SK-N-SH treated with all-trans-retinoic acid at 6 μM for 48 hours (cell line): ENCODE data around the gene NPAS2.

Experiments
- CREB5 ChIP-seq: fragments of 250-450 bp; sonication (Bioruptor Pico); IDR thresholded peaks from 2 replicates; pipeline ENCODE4 v1.5.1; 2020; ENCODE audit warnings: low read depth, mild to moderate bottlenecking, moderate library complexity
- CSRNP3 ChIP-seq: fragments of 250-450 bp; sonication (Bioruptor Pico); IDR thresholded peaks from 2 replicates; pipeline ENCODE4 v1.5.1; 2021; ENCODE audit warnings: mild to moderate bottlenecking, moderate library complexity
- ESRRG ChIP-seq: fragments of 250-450 bp; sonication (Bioruptor Pico); IDR thresholded peaks from 2 replicates; pipeline ENCODE4 v1.6.1; 2021; ENCODE audit warnings: mild to moderate bottlenecking
- ISL1 ChIP-seq: fragments of 250-450 bp; sonication (Bioruptor Pico); IDR thresholded peaks from 2 replicates; pipeline ENCODE4 v2.1.2; 2022; ENCODE audit warnings: mild to moderate bottlenecking, moderate library complexity
- PATZ1 ChIP-seq: fragments of 250-450 bp; sonication (Bioruptor Pico); IDR thresholded peaks from 2 replicates; pipeline ENCODE4 v1.8.0; 2020; ENCODE audit warnings: mild to moderate bottlenecking, moderate library complexity, borderline replicate concordance
- RARB ChIP-seq: fragments of 250-450 bp; sonication (Bioruptor Pico); IDR thresholded peaks from 2 replicates; pipeline ENCODE4 v1.8.0; 2021; ENCODE audit warnings: mild to moderate bottlenecking, moderate library complexity
- ZFP3 ChIP-seq: fragments of 250-450 bp; sonication (Bioruptor Pico); IDR thresholded peaks from 2 replicates; pipeline ENCODE4 v1.5.0; 2020; ENCODE audit warnings: mild to moderate bottlenecking, moderate library complexity
- ZNF565 ChIP-seq: fragments of 450-650 bp; formaldehyde crosslinking; conservative IDR thresholded peaks from 2 replicates; pipeline ENCODE4 v1.5.0; 2020; ENCODE audit warnings: low read depth, mild to moderate bottlenecking, moderate library complexity

GRCh38 chr2:100989666-100990065, 169.7 kb downstream of the NPAS2 start:
- no peak for TF ChIP-seq PATZ1 (CRISPR knock-in tag)
- no peak for TF ChIP-seq ZFP3 (CRISPR knock-in tag)
- TF ChIP-seq ESRRG (CRISPR knock-in tag): no peak
- no peak for TF ChIP-seq ZNF565 (CRISPR knock-in tag)
- no peak for TF ChIP-seq RARB (CRISPR knock-in tag)
- no peak for TF ChIP-seq CREB5 (CRISPR knock-in tag)
- TF ChIP-seq CSRNP3: no peak
- TF ChIP-seq ISL1 (CRISPR knock-in tag): no peak
